Hepatocyte (in vitro differentiated cells): ENCODE data around the gene MAP3K5.

Experiments used
- CTCF ChIP-seq: fragments of 200-600 bp; sonication (generic); IDR thresholded peaks from 2 replicates; pipeline ENCODE4 v1.5.1; 2016; ENCODE audit warnings: antibody characterized with exemption, mild to moderate bottlenecking; ENCODE audit not compliant: poor library complexity
- EZH2 ChIP-seq: fragments of 200-600 bp; sonication (generic); IDR thresholded peaks from 2 replicates; pipeline ENCODE4 v1.6.1; 2016; ENCODE audit warnings: antibody characterized with exemption, mild to moderate bottlenecking, borderline replicate concordance

- TF ChIP-seq CTCF = no peak
- no peak for TF ChIP-seq EZH2
Measured at GRCh38 chr6:136628996-136629395, 163.3 kb downstream of the MAP3K5 start.
